SJSA1 (cell line): ENCODE results near the gene ZNF878. TPM values are rescaled to one million over a fixed set of nuclear protein-coding genes. Genes with fewer than 3 reads are reported as not detected.
"Not testable (repeated sequence)": the region's sequence is repeated elsewhere in the genome, so short reads cannot be mapped to it uniquely, and the experiment has no call there.

Source experiments
- DNase-seq, 2 experiments: peaks; one replicate each; pipeline ENCODE4 v3.0.0-alpha.2; 2015 to 2020; ENCODE audit warnings: low spot score in 2 of 2, low read depth in 1 of 2
- H3K27ac ChIP-seq: fragments of 250-450 bp; sonication (Bioruptor Pico); 2 replicates; pipeline ENCODE4 v1.5.1; 2020; ENCODE audit warnings: mild to moderate bottlenecking, moderate library complexity
- H3K27me3 ChIP-seq: fragments of 250-450 bp; sonication (Bioruptor Pico); replicated peaks from 2 replicates; pipeline ENCODE4 v1.5.1; 2020; ENCODE audit warnings: mild to moderate bottlenecking, moderate library complexity
- H3K36me3 ChIP-seq: fragments of 250-450 bp; sonication (Bioruptor Pico); 2 replicates; pipeline ENCODE4 v1.5.1; 2020; ENCODE audit warnings: mild to moderate bottlenecking
- H3K4me1 ChIP-seq: fragments of 250-450 bp; sonication (Bioruptor Pico); replicated peaks from 2 replicates; pipeline ENCODE4 v1.6.1; 2021; ENCODE audit warnings: mild to moderate bottlenecking
- H3K4me3 ChIP-seq: fragments of 250-450 bp; sonication (Bioruptor Pico); 2 replicates; pipeline ENCODE4 v1.5.1; 2020; ENCODE audit warnings: mild to moderate bottlenecking
- H3K9me3 ChIP-seq: fragments of 250-450 bp; sonication (Bioruptor Pico); replicated peaks from 2 replicates; pipeline ENCODE4 v1.5.1; 2020; ENCODE audit warnings: mild to moderate bottlenecking
- total RNA-seq: library from RNA; depleted of rRNA; stranded (reverse); fragments of >200 nt; shearing (Covaris generic); gene quantifications from 2 replicates; pipeline ENCODE4 v1.2.3, GENCODE V29; 2014; rRNA removed

The ZNF878 gene
- 0.08 TPM in 1 of 2 replicates, not detected in the other for total RNA-seq

DNA sequence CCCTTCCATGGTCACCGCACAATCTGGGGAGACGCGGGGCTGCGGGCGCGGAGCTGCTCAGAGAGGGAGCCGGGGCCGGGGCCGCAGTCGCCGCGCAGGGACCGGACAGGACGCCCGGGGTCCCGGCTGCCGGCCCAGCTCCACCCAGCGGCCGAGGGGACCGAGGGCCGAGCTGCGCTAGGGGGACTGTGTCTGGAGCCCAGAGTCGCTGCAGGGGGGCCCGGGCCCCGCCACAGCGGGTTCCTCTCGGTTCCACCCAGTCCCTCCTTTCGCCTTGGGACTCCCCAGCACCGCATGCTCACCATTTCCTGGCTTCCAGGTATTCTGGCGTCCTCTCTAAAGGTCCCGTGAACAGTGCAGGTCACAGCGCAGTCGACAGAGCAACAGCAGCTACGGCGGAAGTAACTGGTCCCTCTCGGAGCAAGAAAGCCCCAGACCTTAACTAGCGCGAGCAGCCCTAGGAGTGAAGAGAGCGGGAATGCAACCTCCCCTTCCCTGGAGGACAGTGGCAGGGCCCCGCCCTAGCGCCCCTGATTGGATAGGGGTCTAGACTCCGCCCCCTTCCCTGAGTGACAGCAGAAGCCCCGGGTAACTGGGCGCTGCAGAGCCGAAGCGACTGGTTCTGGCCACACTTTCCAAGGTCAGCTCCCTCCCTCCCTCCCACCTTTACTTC, at the start of gene ZNF878:
Gene ZNF878 (minus strand): TSS at position 465 of the 673 bp plus-strand sequence. CDS start 160 bp downstream, at position 305.
- Histone ChIP-seq H3K36me3 (no peaks in the 10 kb centered on the region), H3K9me3 (peaks cover 12% of the 10 kb centered on the region; the same call in 1 of the 2 replicates), H3K27me3 (no peaks in the 10 kb centered on the region), H3K27ac (no peak within 1 kb of the TSS), H3K4me1 (no peaks in the 10 kb centered on the region), H3K4me3 (peak within 1 kb of the TSS; percentile 43)
- peak; percentile 45 to 60 for DNase-seq

DNA sequence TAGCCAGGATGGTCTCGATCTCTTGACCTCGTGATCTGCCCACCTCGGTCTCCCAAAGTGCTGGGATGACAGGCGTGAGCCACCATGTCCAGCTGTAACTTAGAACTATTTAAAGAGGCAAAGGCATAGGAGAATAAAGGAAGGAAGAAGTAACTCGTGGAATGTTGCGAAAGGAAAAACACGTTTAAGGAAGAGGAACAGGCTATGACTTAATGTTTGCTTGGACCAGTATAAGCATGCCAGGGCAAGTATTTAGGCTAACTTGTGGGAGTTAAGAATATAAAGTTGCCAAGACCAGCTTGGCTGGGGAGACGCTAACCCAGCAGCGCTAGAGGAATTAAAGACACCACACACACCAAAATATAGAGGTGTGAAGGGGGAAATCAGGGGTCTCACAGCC, 45.3 kb upstream of the ZNF878 start:
- 0 out of 2 replicates have a peak, but pooled peaks cover 2% of the 10 kb centered on the region for H3K36me3 ChIP-seq
- DNase-seq: no peak
- no peak overlapping the region for H3K27ac ChIP-seq
- no peaks in the 10 kb centered on the region for H3K27me3 ChIP-seq
- H3K4me3 ChIP-seq: no peak overlapping the region
- H3K9me3 ChIP-seq: no peaks in the 10 kb centered on the region; the same call in 1 of the 2 replicates
- no peaks in the 10 kb centered on the region for H3K4me1 ChIP-seq

DNA sequence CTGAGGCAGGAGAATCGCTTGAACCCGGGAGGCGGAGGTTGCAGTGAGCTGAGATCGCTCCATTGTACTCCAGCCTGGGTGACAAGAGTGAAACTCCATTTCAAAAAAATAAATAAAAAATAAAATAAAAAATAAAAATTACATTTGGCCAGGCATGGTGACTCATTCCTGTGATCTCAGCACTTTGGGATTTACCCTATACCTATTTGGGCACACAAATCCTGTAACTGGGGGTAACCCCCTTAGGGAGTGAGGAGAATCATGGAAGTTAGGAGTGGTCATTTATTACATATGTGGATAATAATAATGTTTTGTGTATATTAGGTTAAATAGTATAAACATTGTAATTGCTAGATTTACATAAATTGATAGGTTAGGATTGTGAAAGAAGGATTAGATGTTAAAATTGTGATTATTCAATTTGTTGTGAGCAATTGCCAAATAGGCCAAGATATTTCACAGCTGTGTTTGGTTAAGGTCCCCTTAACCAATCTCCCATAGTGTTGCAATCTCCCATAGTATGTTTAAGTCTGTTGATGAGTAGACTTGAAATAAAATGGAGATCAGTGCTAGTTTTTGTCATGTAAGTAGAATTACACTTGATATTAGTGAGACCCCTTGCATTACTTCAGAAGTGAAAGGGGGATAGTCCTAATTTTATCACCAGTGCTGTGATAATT, 42.5 kb upstream of the ZNF878 start:
- Histone ChIP-seq H3K27me3 (no peaks in the 10 kb centered on the region), H3K27ac (no peak overlapping the region), H3K4me3 (no peak overlapping the region), H3K4me1 (no peaks in the 10 kb centered on the region), H3K9me3 (peaks cover 3% of the 10 kb centered on the region), H3K36me3 (0 out of 2 replicates have a peak, but pooled peaks cover 2% of the 10 kb centered on the region)
- DNase-seq: no peak

DNA sequence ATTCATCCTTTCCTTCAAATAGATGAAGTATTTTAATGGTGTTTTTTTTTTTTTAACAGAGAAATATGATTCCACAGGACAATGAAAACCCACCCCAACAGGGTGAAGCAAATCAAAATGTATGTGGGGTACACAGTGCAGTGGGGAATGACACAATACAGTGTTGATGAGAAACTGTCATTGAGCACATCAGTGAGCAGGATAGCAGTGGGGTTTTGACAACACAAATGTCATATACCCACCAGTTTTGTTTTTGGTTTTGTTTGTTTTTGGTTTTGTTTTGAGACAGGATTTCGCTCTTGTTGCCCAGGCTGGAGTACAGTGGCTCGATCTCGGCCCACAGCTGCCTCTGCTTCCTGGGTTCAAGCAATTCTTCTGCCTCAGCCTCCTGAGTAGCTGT, 41.0 kb upstream of the ZNF878 start:
- H3K4me1 ChIP-seq: no peaks in the 10 kb centered on the region
- DNase-seq: no peak
- peaks cover 3% of the 10 kb centered on the region for H3K9me3 ChIP-seq
- no peak overlapping the region for H3K4me3 ChIP-seq
- no peaks in the 10 kb centered on the region for H3K27me3 ChIP-seq
- H3K36me3 ChIP-seq: 0 out of 2 replicates have a peak, but pooled peaks cover 2% of the 10 kb centered on the region
- no peak overlapping the region for H3K27ac ChIP-seq

DNA sequence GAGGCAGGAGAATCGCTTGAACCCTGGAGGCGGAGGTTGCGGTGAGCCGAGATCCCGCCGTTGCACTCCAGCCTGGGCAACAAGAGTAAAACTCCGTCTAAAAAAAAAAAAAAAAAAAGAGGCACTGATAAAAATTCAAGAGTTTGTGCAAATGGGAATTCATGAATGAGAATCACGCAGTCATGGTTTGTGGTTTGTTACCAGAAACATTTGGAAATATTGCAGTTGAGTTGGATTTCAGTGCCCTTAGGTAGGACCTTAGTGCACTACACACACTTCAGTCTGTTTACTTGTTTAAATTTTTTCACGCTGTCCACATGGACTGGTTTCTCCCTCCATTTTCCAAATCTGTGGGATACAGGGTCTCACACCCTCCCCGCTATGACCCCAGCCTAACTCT, 40.2 kb upstream of the ZNF878 start:
- H3K9me3 ChIP-seq: peaks cover 6% of the 10 kb centered on the region
- H3K27me3 ChIP-seq: no peaks in the 10 kb centered on the region
- no peaks in the 10 kb centered on the region for H3K4me1 ChIP-seq
- 0 out of 2 replicates have a peak, but pooled peaks cover 2% of the 10 kb centered on the region for H3K36me3 ChIP-seq
- no peak overlapping the region for H3K27ac ChIP-seq
- no peak for DNase-seq
- H3K4me3 ChIP-seq: peak overlapping the region; percentile 47

DNA sequence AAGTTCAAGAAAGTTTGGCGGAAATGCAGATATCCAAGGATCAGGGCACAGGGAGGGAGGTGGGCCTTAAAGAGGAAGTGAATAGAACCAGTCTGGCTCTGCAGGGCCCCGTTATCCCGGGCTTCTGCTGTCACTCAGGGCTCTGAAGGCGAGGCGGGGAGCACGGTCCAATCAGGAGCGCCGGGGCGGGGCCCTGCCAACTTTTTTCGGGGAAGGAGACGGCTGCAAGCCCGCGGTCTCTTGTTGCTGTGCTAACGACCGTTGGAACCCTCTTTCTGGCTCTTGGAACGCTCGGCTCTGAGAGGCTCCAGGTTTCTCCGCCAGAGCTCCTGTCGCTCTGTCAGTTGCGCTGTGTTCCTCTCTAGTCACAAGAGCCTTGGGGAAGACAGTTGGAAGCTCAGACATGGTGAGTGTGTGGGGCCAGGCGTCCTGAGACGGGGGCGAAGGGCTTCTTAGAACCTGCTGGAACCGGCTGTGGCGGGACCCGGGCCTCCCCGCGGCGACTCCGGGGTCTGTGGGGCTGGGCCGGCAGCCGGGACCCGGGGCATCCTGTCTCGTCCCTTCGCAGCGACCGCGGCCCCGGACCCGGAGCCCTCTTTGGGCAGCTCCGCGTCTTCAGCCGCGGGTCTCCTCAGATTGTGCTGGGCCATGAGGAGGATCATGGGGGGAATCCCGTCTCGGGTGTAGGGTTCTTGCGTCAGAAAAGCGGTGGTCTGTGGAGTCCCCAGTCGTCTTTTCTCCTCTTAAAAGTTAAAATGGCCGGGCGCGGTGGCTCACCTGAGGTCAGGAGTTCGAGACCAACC, 39.5 kb upstream of the ZNF878 start:
- peak; percentile 27 to 62 for DNase-seq
- Histone ChIP-seq H3K27ac (peak overlapping the region; percentile 40; the same call in 1 of the 2 replicates), H3K4me1 (no peaks in the 10 kb centered on the region), H3K4me3 (peak overlapping the region; percentile 47), H3K36me3 (0 out of 2 replicates have a peak, but pooled peaks cover 2% of the 10 kb centered on the region), H3K27me3 (no peaks in the 10 kb centered on the region), H3K9me3 (peaks cover 9% of the 10 kb centered on the region)

DNA sequence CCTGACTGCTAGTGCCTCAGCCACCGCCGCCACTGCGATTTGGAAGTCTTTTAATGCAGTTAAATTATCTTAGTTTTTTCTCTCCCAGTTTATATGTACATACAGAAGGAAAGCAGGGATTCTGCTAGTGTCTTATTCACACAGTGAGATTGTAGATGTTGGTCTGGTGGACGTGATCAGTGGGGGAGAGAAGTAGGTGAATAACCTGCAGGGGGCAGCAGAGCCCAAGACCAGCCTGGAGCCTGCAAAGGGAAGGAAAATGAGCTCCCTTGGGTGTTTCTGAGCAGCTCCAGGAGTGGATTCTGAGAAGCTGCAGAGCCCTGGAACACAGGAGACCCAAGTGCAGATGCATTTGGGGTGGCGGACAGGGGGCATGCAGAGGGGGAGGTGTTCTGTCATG, 38.0 kb upstream of the ZNF878 start:
- peaks cover 9% of the 10 kb centered on the region for H3K9me3 ChIP-seq
- H3K27ac ChIP-seq: no peak overlapping the region
- DNase-seq: no peak
- no peaks in the 10 kb centered on the region for H3K4me1 ChIP-seq
- H3K27me3 ChIP-seq: no peaks in the 10 kb centered on the region
- no peak overlapping the region for H3K4me3 ChIP-seq
- H3K36me3 ChIP-seq: 0 out of 2 replicates have a peak, but pooled peaks cover 2% of the 10 kb centered on the region

DNA sequence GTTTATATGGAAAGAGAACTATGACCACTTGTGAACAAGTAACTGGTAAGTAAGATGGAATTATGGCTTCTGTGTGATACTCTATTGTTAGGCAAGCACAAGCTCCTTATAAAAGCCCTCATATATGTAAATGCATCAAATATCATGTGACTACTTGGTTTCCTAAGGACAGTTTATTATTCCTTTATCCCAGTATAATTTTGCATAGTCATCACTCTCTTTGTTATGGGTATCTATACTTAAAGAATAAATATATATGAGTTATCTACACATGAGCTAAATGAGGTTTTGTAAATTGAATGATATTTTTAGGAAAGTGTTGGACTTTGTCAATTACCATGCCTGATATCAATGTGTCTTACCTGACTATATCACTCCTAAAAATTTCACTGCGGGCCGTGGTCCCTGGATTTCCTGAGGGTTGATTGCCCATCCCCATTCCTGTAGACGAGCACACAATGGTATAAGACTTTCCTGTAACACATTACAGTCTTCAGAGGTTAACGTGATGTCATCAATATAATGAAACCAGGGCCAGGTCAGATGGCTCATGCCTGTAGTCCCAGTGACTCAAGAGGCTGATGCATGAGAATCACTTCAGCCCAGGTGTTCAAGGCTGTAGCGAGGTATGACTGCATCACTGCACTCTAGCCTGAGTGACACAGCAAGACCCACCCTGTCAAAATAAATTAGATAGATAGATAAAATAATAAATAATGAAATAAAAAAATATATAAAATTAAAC, 32.5 kb upstream of the ZNF878 start:
- peaks cover 20% of the 10 kb centered on the region for H3K9me3 ChIP-seq
- H3K36me3 ChIP-seq: no peaks in the 10 kb centered on the region
- no peak for DNase-seq
- no peaks in the 10 kb centered on the region for H3K4me1 ChIP-seq
- H3K27ac ChIP-seq: no peak overlapping the region
- no peaks in the 10 kb centered on the region for H3K27me3 ChIP-seq
- no peak overlapping the region for H3K4me3 ChIP-seq

DNA sequence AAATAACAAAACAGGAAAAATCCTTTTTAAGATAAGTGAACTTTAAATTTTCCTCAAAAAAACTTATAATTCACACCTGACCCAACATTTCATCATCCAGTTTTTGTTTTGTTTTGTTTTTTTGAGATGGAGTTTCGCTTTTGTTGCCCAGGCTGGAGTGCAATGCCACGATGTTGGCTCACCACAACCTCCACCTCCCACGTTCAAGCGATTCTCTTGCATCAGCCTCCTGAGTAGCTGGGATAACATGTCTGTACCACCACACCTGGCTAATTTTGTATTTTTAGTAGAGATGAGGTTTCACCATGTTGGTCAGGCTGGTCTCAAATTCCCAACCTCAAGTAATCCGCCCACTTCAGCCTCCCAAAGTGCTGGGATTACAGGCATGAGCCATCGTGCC, 30.6 kb upstream of the ZNF878 start:
- DNase-seq, H3K27ac ChIP-seq, H3K4me1 ChIP-seq, H3K27me3 ChIP-seq, H3K4me3 ChIP-seq, H3K36me3 ChIP-seq: not testable (repeated sequence)
- peaks cover 29% of the 10 kb centered on the region for H3K9me3 ChIP-seq

DNA sequence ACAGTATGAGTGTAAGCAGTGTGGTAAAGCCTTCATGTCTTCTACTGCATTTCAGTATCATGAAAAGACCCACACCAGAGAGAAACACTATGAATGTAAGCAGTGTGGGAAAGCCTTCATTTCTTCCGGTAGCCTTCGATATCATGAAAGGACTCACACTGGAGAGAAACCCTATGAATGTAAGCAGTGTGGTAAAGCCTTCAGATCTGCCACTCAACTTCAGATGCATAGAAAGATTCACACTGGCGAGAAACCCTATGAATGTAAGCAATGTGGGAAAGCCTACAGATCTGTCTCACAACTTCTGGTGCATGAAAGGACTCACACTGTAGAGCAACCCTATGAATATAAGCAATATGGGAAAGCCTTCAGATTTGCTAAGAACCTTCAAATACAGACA, 24.6 kb upstream of the ZNF878 start:
- no peak for DNase-seq
- no peak overlapping the region for H3K27ac ChIP-seq
- H3K4me1 ChIP-seq: no peaks in the 10 kb centered on the region
- H3K27me3 ChIP-seq: no peaks in the 10 kb centered on the region
- no peak overlapping the region for H3K4me3 ChIP-seq
- peaks cover 33% of the 10 kb centered on the region for H3K9me3 ChIP-seq
- H3K36me3 ChIP-seq: no peaks in the 10 kb centered on the region

DNA sequence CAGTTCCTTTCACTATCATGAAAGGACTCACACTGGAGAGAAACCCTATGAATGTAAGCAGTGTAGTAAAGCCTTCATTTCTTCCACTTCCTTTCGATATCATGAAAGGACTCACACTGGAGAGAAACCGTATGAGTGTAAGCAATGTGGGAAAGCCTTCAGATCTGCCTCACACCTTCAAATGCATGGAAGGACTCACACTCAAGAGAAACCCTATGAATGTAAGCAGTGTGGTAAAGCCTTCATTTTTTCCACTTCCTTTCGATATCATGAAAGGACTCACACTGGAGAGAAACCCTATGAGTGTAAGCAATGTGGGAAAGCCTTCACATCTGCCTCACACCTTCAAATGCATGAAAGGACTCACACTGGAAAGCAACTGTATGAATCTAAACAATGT, 23.6 kb upstream of the ZNF878 start:
- not testable (repeated sequence) for H3K36me3 ChIP-seq, H3K27me3 ChIP-seq, H3K4me3 ChIP-seq, H3K4me1 ChIP-seq, H3K27ac ChIP-seq, DNase-seq
- peaks cover 31% of the 10 kb centered on the region for H3K9me3 ChIP-seq

DNA sequence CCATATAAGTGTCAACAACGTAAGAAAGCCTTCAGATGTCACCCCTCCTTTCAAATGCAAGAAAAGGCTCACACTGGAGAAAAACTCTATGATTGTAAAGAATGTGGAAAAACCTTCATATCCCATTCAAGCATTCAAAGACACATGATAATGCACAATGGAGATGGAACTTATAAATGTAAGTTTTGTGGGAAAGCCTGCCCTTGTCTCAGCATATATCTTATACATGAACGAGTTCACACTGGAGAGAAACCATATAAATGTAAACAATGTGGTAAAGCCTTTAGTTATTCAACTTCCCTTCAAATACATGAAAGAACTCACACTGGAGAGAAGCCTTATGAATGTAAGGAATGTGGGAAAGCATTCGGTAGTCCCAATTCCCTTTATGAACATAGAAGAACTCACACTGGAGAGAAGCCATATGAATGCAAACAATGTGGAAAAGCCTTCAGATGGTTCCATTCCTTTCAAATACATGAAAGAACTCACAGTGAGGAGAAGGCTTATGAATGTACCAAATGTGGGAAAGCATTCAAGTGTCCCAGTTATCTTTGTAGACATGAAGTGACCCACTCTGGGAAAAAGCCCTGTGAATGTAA, 22.9 kb upstream of the ZNF878 start:
- DNase-seq: no peak
- Histone ChIP-seq H3K27me3 (no peaks in the 10 kb centered on the region), H3K36me3 (no peaks in the 10 kb centered on the region), H3K4me3 (no peak overlapping the region), H3K4me1 (no peaks in the 10 kb centered on the region), H3K9me3 (peaks cover 26% of the 10 kb centered on the region), H3K27ac (no peak overlapping the region)
